GM18907 (cell line): ENCODE measurements around the gene SCN4A.
"Not testable (repeated sequence)": the region's sequence is repeated elsewhere in the genome, so short reads cannot be mapped to it uniquely, and the experiment has no call there.

Experiments used
- ATAC-seq: cut with Tn5 transposase; IDR thresholded peaks from one replicate; pipeline ENCODE4 v1.9.1; 2021; ENCODE audit warnings: mild to moderate bottlenecking, moderate library complexity; ENCODE audit not compliant: unreplicated experiment

The SCN4A gene

DNA sequence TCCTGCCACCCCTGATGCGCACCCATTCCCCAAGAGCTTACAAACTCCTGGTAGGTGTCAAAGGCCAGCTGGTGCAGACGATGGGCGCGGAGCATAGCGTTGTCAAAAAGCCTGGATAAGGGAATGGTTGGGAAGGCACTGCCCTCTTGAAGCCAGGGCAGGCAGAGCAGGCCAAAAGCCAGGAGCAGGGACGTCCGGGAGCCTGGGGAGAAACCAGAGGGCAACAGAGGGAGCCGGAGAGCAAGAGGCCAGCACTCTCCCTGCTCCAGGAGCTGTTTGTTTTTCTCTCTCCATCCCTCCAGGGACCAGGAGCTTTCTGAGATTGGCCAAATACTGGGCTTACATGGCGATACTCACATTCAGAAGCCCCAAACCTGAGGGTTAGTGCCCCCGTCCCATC is 54.4 kb downstream of the SCN4A start:
- ATAC-seq: no peak

DNA sequence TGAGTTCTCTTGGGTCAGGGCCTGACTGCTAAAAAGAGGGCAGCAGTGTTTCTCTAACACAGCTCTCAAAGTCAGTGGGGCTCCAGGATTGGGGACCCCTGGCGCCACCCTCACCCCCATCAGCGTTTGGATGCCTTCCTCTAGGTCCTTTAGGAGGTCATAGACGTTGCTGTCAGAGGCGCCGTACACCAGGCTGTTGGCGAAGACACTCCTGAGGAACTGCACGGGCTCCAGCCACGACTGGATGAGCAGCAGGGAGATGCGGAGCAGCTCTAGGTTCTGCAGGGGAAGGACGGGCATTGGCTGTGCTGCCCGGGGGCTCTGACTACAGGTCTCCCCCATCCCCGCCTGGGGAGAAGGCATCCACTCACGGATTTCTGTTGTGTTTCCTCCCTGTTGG is 55.1 kb downstream of the SCN4A start:
- ATAC-seq: no peak

DNA sequence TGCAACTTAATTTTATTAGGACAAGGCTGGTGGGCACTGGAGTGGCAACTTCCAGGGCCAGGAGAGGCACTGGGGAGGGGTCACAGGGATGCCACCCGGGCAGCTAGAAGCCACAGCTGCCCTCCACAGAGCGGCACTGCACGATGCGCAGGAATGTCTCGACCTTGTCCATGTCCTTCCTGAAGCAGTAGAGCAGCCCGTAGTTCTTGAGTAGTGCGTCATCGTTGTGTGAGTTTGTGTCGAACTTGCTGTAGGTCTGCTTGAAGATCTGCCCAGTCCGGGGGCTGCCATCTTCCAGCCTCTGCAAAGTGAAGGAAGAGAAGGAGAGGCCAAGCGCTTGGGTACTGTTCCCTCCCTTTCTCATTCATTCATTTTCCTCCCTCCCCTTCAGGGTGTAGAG is 55.5 kb downstream of the SCN4A start:
- not testable (repeated sequence) for ATAC-seq

DNA sequence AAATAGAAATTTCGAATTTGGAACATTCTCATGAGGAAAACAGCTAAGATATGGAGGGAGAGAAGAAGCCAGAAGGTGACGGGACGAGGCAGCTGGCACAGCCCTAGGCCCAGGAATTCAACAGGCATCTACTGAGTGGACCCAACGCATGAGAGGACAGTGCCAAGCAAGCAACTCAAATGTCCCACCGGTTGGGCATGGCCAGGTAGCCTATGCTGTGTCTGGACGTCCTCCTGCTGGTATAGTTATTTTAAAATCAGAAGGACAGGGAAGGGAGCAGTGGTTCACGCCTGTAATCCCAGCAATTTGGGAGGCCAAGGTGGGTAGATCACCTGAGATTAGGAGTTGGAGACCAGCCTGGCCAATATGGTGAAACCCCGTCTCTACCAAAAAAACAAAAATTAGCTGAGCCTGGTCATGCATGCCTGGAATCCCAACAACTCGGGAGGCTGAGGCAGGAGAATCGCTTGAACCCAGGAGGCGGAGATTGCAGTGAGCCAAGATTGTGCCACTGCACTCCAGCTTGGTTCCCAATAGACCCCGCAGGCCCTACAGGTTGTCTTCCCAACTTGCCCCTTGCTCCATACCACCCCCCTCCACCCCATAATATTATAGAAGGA is 56.0 kb downstream of the SCN4A start:
- ATAC-seq: no peak

DNA sequence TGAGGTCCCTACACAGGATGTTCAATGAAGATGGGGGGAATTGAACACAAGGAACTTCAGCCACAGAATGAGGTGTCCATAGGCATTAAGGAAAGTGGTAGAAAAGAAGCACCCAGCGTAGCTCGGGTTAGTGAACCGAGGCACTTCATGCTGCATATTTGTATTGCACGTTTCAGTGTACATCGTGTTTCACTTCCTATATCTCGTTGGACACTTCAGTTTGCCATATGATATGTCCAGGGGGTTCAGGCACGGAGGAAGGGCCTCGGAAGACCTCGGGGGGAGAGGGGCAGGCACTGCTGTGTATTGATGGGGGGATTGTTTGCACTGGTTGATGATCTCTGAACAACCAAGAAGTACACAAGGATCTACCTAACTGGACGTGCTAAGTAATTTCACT is 57.0 kb downstream of the SCN4A start:
- not testable (repeated sequence) for ATAC-seq

DNA sequence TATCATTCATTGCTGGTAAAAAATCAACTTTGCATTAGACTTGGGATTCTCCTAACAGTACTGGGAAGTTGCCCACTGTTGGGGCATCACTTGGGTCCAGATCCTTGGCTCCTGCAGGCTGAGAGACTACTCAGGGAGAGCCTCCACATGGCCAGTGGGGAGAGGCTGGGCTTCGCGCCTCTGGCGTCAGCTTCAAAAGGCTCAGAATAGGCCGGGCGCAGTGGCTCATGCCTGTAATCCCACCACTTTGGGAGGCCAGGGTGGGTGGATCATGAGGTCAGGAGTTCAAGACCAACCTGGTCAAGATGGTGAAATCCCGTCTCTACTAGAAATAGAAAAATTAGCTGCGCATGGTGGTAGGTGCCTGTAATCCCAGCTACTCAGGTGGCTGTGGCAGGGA is 58.2 kb downstream of the SCN4A start:
- ATAC-seq: no peak

DNA sequence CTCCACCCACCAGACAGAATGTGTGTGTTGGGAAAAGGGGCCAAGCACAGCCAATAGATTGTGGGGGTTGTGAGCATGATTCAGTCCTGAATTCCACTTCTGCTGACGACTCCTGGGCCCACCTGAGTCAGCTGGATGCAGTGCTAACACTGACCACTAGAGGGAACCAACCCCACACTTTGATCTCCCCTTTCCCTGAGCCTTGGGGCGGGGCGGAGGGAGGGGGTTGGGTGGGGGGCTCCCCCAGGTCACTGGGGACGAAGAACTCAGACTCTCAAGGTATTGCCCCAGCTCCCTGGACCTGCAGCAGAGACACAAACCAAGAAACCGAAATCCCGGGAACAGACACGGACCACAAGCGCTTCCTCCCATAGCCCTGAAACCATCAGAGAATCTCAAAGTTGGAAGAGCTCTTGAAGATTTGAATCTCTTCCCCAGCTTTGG is 61.0 kb downstream of the SCN4A start:
- ATAC-seq: no peak

DNA sequence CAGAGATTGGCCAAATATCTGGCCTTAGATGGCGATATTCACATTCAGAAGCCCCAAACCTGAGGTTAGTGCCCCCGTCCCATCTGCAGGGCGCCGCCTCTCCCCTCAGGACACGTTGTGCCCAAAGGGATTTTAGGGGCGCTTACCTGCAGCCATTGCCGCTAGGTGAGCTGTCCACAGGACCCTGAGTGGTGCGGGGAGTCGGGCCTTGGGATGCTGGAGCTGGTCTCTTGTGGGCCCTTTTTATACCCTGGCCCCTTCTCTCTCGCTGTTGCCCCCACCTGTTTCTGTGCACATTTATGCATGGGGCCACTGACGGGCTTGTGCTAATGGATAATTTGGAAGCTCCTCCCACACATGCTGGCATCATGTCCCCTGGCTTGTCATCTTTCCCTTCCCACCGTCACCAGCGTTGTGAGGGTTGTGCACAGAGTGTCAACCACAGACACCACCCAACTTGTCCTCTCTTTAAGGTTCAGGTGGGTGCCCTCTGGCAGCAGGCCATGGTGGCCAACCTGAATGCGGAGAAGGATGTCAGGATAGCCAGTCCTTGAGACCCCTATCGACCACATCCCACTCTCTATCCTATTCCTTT is 61.6 kb downstream of the SCN4A start, which contains the start of gene CSHL1:
CSHL1 (minus strand) TSS at position 218 of the 595 bp plus-strand sequence; CDS start at position 156, 62 bp downstream.
- ATAC-seq: no peak

DNA sequence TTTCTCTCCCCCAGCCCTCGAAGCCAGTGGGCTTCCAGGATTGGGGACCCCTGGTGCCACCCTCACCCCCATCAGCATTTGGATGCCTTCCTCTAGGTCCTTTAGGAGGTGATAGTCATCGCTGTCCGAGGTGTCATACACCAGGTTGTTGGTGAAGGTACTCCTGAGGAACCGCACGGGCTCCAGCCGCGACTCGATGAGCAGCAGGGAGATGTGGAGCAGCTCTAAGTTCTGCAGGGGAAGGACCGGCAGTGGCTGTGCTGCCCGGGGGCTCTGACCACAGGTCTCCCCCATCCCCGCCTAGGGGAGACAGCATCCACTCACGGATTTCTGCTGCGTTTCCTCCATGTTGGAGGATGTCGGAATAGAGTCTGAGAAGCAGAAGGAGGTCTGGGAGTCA is 62.6 kb downstream of the SCN4A start:
- ATAC-seq: no peak

DNA sequence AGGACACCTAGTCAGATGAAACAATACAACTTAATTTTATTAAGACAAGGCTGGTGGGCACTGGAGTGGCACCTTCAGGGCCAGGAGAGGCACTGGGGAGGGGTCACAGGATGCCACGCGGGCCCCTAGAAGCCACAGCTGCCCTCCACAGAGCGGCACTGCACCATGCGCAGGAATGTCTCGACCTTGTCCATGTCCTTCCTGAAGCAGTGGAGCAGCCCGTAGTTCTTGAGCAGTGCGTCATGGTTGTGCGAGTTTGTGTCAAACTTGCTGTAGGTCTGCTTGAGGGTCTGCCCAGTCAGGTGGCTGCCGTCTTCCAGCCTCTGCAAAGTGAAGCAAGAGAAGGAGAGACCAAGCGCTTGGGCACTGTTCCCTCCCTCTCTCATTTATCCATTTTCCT is 63.1 kb downstream of the SCN4A start:
- ATAC-seq: not testable (repeated sequence)

DNA sequence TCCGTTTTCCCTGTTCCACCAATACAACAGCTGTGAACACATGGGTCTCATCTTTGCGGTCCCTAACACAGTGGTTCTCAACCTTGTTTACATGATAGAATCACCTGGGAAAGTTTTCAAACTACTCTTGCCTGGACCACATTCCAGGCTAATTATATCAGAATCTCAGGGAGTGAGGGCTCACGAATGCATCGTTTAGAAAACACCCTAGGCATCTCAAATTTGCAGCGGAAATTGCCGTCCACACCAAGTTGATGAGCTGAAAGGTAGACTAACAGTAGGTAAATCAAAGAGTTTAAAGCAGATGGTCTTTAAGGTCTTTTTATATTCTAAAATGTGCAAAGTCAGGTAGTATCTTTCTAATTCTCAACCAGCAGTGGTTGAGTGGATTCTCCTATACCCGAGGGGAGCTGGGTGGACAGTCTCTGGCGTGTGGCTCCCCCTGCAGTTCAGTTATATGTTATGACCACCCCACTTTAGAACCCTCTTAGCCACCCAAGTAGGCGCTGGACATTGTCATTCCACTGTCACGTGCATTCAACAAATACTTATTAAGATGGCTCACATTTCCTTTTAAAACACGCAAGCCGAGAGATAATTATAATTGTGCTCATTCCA is 65.4 kb downstream of the SCN4A start:
- ATAC-seq: not testable (repeated sequence)

DNA sequence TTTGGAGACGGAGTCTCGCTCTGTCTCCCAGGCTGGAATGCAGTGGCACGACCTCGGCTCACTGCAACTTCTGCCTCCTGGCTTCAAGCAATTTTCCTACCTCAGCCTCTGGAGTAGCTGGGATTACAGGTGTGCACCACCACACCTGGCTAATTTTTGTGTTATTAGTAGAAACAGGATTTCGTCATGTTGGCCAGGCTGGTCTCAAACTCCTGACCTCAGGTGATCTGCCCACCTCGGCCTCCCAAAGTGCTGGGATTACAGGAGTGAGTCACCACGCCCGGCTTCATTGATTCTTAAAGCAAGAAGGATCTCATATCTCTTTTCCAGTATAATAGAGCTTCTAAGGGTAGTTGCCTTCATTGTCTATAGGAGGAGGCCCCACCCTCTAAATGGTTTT is 67.9 kb downstream of the SCN4A start:
- ATAC-seq: not testable (repeated sequence)

DNA sequence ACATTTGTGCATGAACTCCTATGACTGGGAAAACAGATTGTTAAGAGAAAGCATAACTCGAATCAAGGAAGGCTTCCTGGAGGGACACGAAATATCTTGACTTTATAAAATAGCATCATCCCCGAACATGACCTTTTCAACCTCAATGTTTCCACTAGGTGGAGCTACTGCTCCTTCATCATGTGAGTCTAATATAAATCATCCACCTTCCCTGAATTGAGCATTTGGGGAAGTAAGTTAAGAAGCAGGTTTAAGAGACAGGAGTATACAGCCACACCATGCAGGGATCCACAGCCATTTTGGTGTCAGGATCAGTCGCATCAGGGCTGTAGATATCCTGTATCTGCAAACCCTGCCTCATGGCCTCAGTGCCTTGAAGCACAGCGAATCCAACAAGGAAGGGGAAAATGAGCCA is 68.9 kb downstream of the SCN4A start:
- ATAC-seq: not testable (repeated sequence)

DNA sequence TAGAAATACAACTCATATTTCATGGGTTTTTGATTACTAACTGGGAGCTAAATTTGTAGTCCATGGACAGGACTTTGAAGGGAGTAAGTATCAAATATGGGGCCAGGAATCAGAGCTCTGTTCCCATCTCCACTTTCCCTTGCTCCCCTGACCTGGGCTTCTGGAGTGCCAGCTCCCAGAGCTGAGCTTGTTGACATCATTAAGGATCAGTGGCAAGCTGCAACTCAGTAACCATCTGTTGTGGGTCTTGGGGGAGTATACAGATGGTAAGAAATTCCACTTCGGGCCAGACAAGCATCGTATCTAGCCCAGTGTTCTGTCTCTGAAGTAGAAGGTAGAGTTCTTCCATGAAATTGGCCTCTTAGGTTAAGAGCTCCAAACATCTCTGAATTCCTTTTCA is 70.7 kb downstream of the SCN4A start:
- ATAC-seq: not testable (repeated sequence)

DNA sequence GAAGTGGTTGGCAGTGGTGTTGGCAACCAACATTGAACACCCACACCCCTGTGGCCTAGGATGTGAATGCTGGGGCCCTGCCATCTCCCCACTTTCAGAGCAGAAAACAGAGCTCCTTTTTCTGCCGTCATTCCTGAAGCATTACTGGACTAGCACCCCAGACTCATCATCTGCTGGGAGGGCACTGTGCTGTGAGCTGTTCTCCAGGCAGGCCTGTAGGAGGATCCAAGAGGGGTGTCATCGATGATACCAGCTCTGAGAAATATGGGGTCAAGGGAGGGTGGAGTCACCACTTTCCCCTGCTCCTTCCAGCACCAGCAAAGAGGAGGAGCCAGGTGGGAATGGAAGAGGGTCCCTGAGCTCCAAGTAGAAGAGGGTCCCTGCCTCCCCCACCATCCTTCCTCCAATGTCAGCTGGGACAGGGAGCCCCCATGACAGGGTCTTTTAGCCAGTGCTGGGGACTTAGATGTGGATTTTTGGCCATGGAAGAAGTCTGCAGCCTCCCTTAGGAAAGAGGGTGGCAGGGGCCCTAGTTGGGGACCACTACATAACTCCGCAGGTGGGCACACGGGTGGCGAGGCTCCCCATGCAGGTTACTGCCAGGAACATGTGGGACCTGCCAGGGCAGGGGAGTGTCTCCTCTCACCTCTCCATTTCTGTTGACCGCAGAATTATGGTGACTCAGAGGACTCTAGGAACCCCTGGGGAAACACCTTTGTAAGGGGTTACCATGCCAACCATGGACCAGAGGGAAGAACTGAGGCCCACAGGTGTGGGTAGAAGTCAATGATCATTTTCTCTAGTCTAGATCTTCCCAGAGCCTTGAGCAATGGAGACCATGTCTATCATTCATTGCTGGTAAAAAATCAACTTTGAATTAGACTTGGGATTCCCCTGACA is 73.6 kb downstream of the SCN4A start:
- not testable (repeated sequence) for ATAC-seq

DNA sequence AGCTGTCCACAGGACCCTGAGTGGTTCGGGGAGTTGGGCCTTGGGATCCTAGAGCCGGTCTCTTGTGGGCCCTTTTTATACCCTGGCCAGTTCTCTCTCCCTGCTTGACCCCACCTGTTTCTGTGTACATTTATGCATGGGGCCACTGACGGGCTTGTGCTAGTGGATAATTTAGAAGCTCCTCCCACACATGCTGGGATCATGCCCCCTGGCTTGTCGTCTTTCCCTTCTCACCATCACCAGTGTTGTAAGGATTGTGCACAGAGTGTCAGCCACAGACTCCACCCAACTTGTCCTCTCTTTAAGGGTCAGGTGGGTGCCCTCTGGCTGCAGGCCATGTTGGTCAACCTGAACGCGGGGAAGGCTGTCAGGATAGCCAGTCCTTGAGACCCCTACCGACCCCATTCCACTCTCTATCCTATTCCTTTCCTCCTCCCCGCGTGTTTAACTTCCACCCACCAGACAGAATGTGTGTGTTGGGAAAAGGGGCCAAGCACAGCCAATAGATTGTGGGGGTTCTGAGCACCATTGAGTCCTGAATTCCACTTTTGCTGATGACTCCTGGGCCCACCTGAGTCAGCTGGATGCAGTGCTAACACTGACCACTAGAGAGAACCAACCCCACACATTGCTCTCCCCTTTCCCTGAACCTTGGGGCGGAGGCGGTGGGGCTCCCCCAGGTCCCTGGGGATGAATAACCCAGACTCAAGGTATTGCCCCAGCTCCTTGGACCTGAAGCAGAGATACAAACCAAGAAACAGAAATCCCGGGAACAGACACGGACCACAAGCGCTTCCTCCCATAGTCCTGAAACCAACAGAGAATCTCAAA is 76.0 kb downstream of the SCN4A start, which contains the start of gene CSH1:
CSH1 (minus strand) TSS at position 51 of the 831 bp plus-strand sequence. CDS start 63 bp downstream, outside the sequence.
- not testable (repeated sequence) for ATAC-seq

DNA sequence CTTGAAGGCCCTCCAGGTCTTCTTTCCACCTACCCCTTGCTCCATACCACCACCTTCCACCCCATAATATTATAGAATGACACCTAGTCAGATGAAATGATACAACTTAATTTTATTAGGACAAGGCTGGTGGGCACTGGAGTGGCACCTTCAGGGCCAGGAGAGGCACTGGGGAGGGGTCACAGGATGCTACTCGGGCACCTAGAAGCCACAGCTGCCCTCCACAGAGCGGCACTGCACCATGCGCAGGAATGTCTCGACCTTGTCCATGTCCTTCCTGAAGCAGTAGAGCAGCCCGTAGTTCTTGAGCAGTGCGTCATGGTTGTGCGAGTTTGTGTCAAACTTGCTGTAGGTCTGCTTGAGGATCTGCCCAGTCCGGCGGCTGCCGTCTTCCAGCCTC is 77.9 kb downstream of the SCN4A start:
- not testable (repeated sequence) for ATAC-seq

DNA sequence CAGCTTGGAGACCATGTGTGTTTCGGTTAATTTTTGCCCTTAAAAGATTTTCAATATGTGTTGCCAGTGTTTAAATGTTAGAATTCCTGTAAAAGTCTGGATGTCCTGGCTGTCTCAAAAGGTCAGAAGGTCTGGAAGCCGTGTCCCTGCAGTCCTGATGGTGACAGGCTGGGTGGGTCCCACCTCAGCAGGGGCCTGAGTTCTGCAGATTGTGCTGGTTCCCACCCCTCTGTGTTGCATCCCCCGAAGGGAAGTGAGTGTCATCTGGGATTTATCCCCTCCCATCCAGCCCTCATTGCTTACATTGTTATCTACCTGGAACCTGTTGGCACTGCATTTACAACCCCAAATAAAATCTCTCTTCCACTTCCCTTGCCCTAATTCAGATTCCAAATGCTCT is 78.7 kb downstream of the SCN4A start:
- ATAC-seq: not testable (repeated sequence)

DNA sequence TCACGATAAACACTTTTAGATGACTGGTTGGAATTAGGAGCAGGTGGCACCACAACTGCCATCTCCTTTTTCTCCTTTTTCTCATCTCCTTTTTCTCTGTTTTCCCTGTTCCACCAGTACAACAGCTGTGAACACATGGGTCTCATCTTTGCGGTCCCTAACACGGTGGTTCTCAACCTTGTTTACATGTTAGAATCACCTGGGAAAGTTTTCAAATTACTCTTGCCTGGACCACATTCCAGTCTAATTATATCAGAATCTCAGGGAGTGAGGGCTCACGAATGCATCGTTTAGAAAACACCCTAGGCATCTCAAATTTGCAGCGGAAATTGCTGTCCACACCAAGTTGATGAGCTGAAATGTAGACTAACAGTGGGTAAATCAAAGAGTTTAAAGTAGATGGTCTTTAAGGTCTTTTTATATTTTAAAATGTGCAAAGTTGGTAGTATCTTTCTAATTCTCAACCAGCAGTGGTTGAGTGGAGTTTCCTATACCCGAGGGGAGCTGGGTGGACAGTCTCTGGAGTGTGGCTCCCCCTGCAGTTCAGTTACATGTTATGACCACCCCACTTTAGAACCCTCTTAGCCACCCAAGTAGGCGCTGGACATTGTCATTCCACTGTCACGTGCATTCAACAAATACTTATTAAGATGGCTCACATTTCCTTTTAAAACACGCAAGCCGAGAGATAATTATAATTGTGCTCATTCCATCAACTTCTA is 80.2 kb downstream of the SCN4A start:
- not testable (repeated sequence) for ATAC-seq
